H1 (cell line): Measurements from ENCODE around the gene DBNL. TPM values are rescaled to one million over a fixed set of nuclear protein-coding genes. Genes with fewer than 3 reads are reported as not detected.
A peak's percentile ranks its signal among the peaks of the same experiment; 100 is the strongest.

ENCODE experiments used
- CTCF ChIA-PET: fragments of 300-600 bp; sonication (Branson Sonifier 250); formaldehyde crosslinking; loops from one replicate; lab custom pipeline; 2021; ENCODE audit not compliant: partially characterized antibody; lab: Charles Lee
- POLR2A ChIA-PET: fragments of 300-600 bp; sonication (Branson Sonifier 250); formaldehyde crosslinking; loops from one replicate; lab custom pipeline; 2021; ENCODE audit warnings: inconsistent platforms; ENCODE audit not compliant: partially characterized antibody; lab: Charles Lee
- DNase-seq, 2 experiments: peaks; one replicate each; pipeline versions ENCODE4 v3.0.0 to v3.0.0-alpha.2; 2010 to 2022; ENCODE audit warnings: low spot score in 2 of 2, low read depth in 1 of 2, mixed read lengths in 1 of 2
- FAIRE-seq: peaks from 2 replicates; lab custom pipeline; 2011; peaks lifted over from hg19 to GRCh38; lab: Jason Lieb, UNC
- H2AFZ ChIP-seq: 2 replicates; pipeline ENCODE4 v1.8.1; 2012; ENCODE audit warnings: low read length, inconsistent platforms
- H2AK5ac ChIP-seq: 2 replicates; pipeline ENCODE4 v1.6.1; 2013; ENCODE audit warnings: low read depth, low read length
- H2BK120ac ChIP-seq: replicated peaks from 2 replicates; pipeline ENCODE3; 2013; ENCODE audit warnings: low read depth, low read length, inconsistent platforms
- H2BK12ac ChIP-seq: 2 replicates; pipeline ENCODE4 v1.6.1; 2013; ENCODE audit warnings: low read depth, low read length
- H2BK15ac ChIP-seq: 2 replicates; pipeline ENCODE4 v1.6.1; 2013; ENCODE audit warnings: low read length
- H2BK20ac ChIP-seq: 2 replicates; pipeline ENCODE4 v1.6.1; 2013; ENCODE audit warnings: low read length
- H2BK5ac ChIP-seq: 2 replicates; pipeline ENCODE4 v1.6.1; 2013; ENCODE audit warnings: low read depth, low read length
- H3K14ac ChIP-seq: 2 replicates; pipeline ENCODE4 v1.6.1; 2013; ENCODE audit warnings: inconsistent platforms; ENCODE audit not compliant: insufficient read length
- H3K18ac ChIP-seq: 2 replicates; pipeline ENCODE4 v1.6.1; 2013; ENCODE audit warnings: low read length; ENCODE audit errors: extremely low read depth
- H3K23ac ChIP-seq: 2 replicates; pipeline ENCODE4 v1.6.1; 2013; ENCODE audit warnings: inconsistent platforms; ENCODE audit not compliant: insufficient read length
- H3K23me2 ChIP-seq: 2 replicates; pipeline ENCODE4 v1.6.1; 2013; ENCODE audit warnings: low read depth, low read length
- H3K27ac ChIP-seq: 2 replicates; pipeline ENCODE4 v1.6.1; 2011; ENCODE audit warnings: low read depth, low read length, inconsistent platforms
- H3K27me3 ChIP-seq, 4 experiments: replicated peaks in 1 of 4; 1 replicate in 1 of 4; 2 replicates in 3 of 4; pipeline versions ENCODE4 v1.6.1 to v1.8.1; 2011 to 2013; ENCODE audit warnings: low read length in 3 of 4, mild to moderate bottlenecking in 3 of 4, inconsistent platforms in 2 of 4, mixed read lengths in 2 of 4, moderate library complexity in 1 of 4; ENCODE audit not compliant: control insufficient read depth in 3 of 4, insufficient read depth in 3 of 4; ENCODE audit errors: extremely low read depth in 1 of 4
- H3K36me3 ChIP-seq, 4 experiments: 2 replicates each; pipeline versions ENCODE4 v1.6.1 to v1.8.1; 2011 to 2013; ENCODE audit warnings: mild to moderate bottlenecking in 4 of 4, low read length in 3 of 4, moderate library complexity in 2 of 4, control low read depth in 1 of 4, inconsistent platforms in 1 of 4; ENCODE audit not compliant: insufficient read depth in 4 of 4, control insufficient read depth in 2 of 4
- H3K4ac ChIP-seq: replicated peaks from 2 replicates; pipeline ENCODE3; 2013; ENCODE audit warnings: low read length, low read depth, mixed read lengths, inconsistent platforms; ENCODE audit not compliant: insufficient read length
- H3K4me1 ChIP-seq, 4 experiments: replicated peaks in 1 of 4; 1 replicate in 1 of 4; 2 replicates in 3 of 4; pipeline versions ENCODE4 v1.6.1 to v1.8.1; 2011 to 2013; ENCODE audit warnings: low read length in 3 of 4, inconsistent platforms in 2 of 4, mixed read lengths in 1 of 4; ENCODE audit not compliant: insufficient read depth in 4 of 4, control insufficient read depth in 3 of 4
- H3K4me2 ChIP-seq, 2 experiments: 2 replicates each; pipeline versions ENCODE4 v1.6.1 to v1.8.1; 2011 to 2013; ENCODE audit warnings: low read depth in 2 of 2, low read length in 2 of 2, control low read depth in 1 of 2, inconsistent platforms in 1 of 2, mild to moderate bottlenecking in 1 of 2; ENCODE audit not compliant: insufficient read depth in 1 of 2
- H3K4me3 ChIP-seq, 4 experiments: fragments of 200-600, 300-600 bp in 1 of 4; sonication (generic), shearing (Covaris generic), sonication (Bioruptor Twin) in 1 of 4; 2 replicates each; pipeline versions ENCODE4 v1.5.1 to v1.8.1; 2011 to 2016; ENCODE audit warnings: low read length in 4 of 4, low read depth in 3 of 4, control low read depth in 2 of 4, inconsistent platforms in 2 of 4, mild to moderate bottlenecking in 2 of 4, mixed read lengths in 1 of 4, moderate library complexity in 1 of 4; ENCODE audit not compliant: insufficient read depth in 2 of 4; ENCODE audit errors: extremely low read depth in 1 of 4
- H3K56ac ChIP-seq: replicated peaks from 2 replicates; pipeline ENCODE3; 2013; ENCODE audit warnings: low read depth, mild to moderate bottlenecking, mixed read lengths, low read length, inconsistent platforms; ENCODE audit not compliant: insufficient read length
- H3K79me1 ChIP-seq: 2 replicates; pipeline ENCODE4 v1.6.1; 2013; ENCODE audit warnings: low read depth, low read length, control low read depth
- H3K79me2 ChIP-seq, 2 experiments: 2 replicates each; pipeline versions ENCODE4 v1.6.1 to v1.8.1; 2012 to 2013; ENCODE audit warnings: low read length in 2 of 2, mild to moderate bottlenecking in 2 of 2, inconsistent platforms in 1 of 2; ENCODE audit not compliant: insufficient read depth in 2 of 2, control insufficient read depth in 1 of 2
- H3K9ac ChIP-seq, 4 experiments: replicated peaks in 1 of 4; 1 replicate in 1 of 4; 2 replicates in 3 of 4; pipeline versions ENCODE4 v1.6.1 to v1.8.1; 2011 to 2013; ENCODE audit warnings: low read depth in 3 of 4, low read length in 3 of 4, control low read depth in 2 of 4, mild to moderate bottlenecking in 2 of 4, moderate library complexity in 2 of 4, inconsistent platforms in 1 of 4; ENCODE audit errors: extremely low read depth in 1 of 4
- H3K9me3 ChIP-seq, 2 experiments: 2 replicates each; pipeline versions ENCODE4 v1.6.1 to v1.8.1; 2012 to 2013; ENCODE audit warnings: mild to moderate bottlenecking in 2 of 2, moderate library complexity in 2 of 2, control low read depth in 1 of 2, inconsistent platforms in 1 of 2, low read depth in 1 of 2, low read length in 1 of 2, mixed read lengths in 1 of 2; ENCODE audit not compliant: insufficient read depth in 2 of 2
- H4K20me1 ChIP-seq, 2 experiments: replicated peaks in 1 of 2; 2 replicates each; pipeline versions ENCODE3 to v1.8.1; 2011 to 2013; ENCODE audit warnings: inconsistent platforms in 2 of 2, low read length in 2 of 2, mild to moderate bottlenecking in 1 of 2; ENCODE audit not compliant: insufficient read depth in 2 of 2, control insufficient read depth in 1 of 2
- H4K5ac ChIP-seq: 2 replicates; pipeline ENCODE4 v1.6.1; 2013; ENCODE audit warnings: low read length, low read depth, mixed read lengths, inconsistent platforms; ENCODE audit not compliant: insufficient read length
- H4K8ac ChIP-seq: 2 replicates; pipeline ENCODE4 v1.8.0; 2013; ENCODE audit warnings: mild to moderate bottlenecking, moderate library complexity, low read length, inconsistent platforms; ENCODE audit not compliant: insufficient read depth; ENCODE audit errors: extremely low read depth
- H4K91ac ChIP-seq: replicated peaks from 2 replicates; pipeline ENCODE3; 2013; ENCODE audit warnings: low read length, mixed read lengths, inconsistent platforms; ENCODE audit not compliant: insufficient read length
- CHD1 ChIP-seq: IDR thresholded peaks from 2 replicates; pipeline ENCODE4 v1.6.1; 2012; ENCODE audit warnings: low read depth, low read length, improper control_type of control experiment
- PHF8 ChIP-seq: fragments of 200-600 bp; sonication (generic); conservative IDR thresholded peaks from 2 replicates; pipeline ENCODE4 v1.7.1; 2012; ENCODE audit warnings: low read depth, mild to moderate bottlenecking, inconsistent platforms, low read length, moderate library complexity
- WGBS, 2 experiments: shearing (Covaris generic) in 1 of 2; methylation state at CpG; one replicate each; pipeline versions ENCODE4 v1.1.6 to v1.1.7; 2013 to 2015; ENCODE audit warnings: low lambda C conversion rate in 2 of 2, mixed read lengths in 2 of 2, inconsistent platforms in 1 of 2, low coverage in 1 of 2, missing lambda C conversion rate in 1 of 2; ENCODE audit not compliant: insufficient replicate concordance in 2 of 2, insufficient coverage in 1 of 2, insufficient read length in 1 of 2; ENCODE audit errors: extremely low coverage in 1 of 2, missing lambda C conversion rate in 1 of 2; 5-methylcytosine and 5-hydroxymethylcytosine counted together
- polyA plus RNA-seq, 7 experiments: library from polyadenylated mRNA; depleted of rRNA in 3 of 7; stranded (reverse) in 5 of 7; unstranded in 2 of 7; fragments of >200 nt in 5 of 7; fragments of 200-250 nt in 2 of 7; gene quantifications; 1 replicate in 5 of 7; 2 replicates in 1 of 7; 4 replicates in 1 of 7; pipeline versions ENCODE4 v1.2.1 to v1.2.3, GENCODE V29; 2011 to 2013; ENCODE audit warnings: missing spikeins in 2 of 7, mixed read lengths in 2 of 7
- total RNA-seq: library from RNA; stranded (reverse); fragmentation: NEBNext Ultra II Directional; extraction: Animal tissue kit (Norgen Biotek cat#: 25700); gene quantifications from 2 replicates; pipeline ENCODE4 v1.2.1, GENCODE V29; 2021

DBNL gene
- total and polyA plus RNA-seq, 2 of the 8 experiments (the other 6 are each of a cell fraction or from before 2014, with no cell fraction given), result 30.9 to 56.6 TPM

DNA sequence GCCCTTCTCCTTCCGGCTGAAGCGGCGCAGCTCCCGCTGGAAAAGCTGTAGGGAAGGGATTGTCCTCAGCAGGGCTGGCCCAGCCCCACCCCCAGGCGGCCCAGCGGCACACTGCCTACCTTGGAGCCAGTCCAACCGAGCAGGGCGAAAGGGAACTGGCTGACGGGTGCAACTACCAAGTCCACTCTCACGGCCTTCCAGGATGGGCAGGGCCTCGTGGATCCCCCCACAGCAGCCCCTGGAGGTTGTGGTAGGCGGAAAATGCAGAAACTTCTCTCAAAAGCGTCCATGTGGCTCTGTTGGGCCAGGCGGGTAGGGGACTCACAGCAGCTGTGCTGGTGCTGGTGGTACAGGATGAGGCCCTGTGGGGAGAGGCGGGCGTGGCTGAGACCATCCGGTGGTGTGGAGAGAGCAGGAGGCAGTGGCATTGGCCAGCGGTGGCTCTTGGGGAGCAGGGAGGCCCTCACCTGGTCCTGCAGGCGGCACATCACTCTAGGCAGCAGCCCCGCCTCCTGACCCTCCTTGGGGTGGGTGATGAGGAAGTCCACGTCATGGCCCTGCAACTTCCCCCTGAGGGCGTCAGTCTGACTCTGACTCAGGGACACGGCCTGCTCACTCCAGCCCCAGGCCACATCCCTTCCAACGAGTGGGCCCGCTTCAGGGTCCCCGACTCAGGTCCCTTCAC is 29.3 kb downstream of the DBNL start:
- Histone ChIP-seq H3K79me1 (no peaks in the 10 kb centered on the region), H3K14ac (no peak overlapping the region), H3K4ac (no peak overlapping the region), H3K9ac (no peak overlapping the region), H3K4me3 (no peak overlapping the region), H3K23me2 (no peaks in the 10 kb centered on the region), H3K9me3 (no peaks in the 10 kb centered on the region), H3K79me2 (no peaks in the 10 kb centered on the region), H4K5ac (no peak overlapping the region), H3K4me2 (no peak overlapping the region), H3K56ac (no peak overlapping the region), H2AK5ac (no peak overlapping the region), H4K20me1 (peaks cover 0 to 8% of the 10 kb centered on the region in 2 experiments), H3K18ac (no peak overlapping the region), H4K8ac (no peak overlapping the region), H3K27me3 (no peaks in the 10 kb centered on the region), H2BK120ac (no peak overlapping the region), H2BK5ac (0 out of 2 replicates have a peak overlapping the region, but pooled peaks have one; percentile 24), H3K4me1 (no peaks in the 10 kb centered on the region), H2BK12ac (no peak overlapping the region), H4K91ac (no peak overlapping the region), H3K23ac (no peak overlapping the region), H3K27ac (no peak overlapping the region), H3K36me3 (peaks cover 14 to 26% (median 16%) of the 10 kb centered on the region in 4 experiments), H2AFZ (no peak overlapping the region), H2BK15ac (no peak overlapping the region), H2BK20ac (no peak overlapping the region)
- ChIA-PET CTCF (interaction anchor here (0.6 to 2.1 kb wide), 5 partner anchors 31 to 516 kb away, joined by 3 to 6 read pairs (median 4); no protein-coding TSS in a partner anchor), POLR2A (interaction anchor here (5.5 kb wide), 1 partner anchor 8 kb away, joined by 48 read pairs; the partner anchor contains the start of gene PGAM2)
- TF ChIP-seq CHD1 (no peak), PHF8 (no peak)
- 85% methylated on average over 22 of the region's 26 CpGs; no CpG with 5 or more reads in 1 of the 2 experiments for WGBS, 2 experiments
- FAIRE-seq (no peak), DNase-seq (no peak)
